PC-3 (cell line): Measurements from ENCODE around the gene GIPC1. TPM values are rescaled to one million over a fixed set of nuclear protein-coding genes. Genes with fewer than 3 reads are reported as not detected.

Experiments used
- ATAC-seq: fragments of 200-7000 bp; cut with Tn5 transposase; 2 replicates; pipeline ENCODE4 v1.9.1; 2020; ENCODE audit warnings: mild to moderate bottlenecking, moderate library complexity
- BruUV-seq: library from RNA; stranded (reverse); fragments of 400-500 nt; replicated peaks from 2 replicates; lab custom pipeline; 2021; lab: Mats Ljungman, UMichigan
- CTCF ChIA-PET: fragments of 300-600 bp; sonication (Branson Sonifier 250); formaldehyde crosslinking; loops from one replicate; lab custom pipeline; 2022; ENCODE audit warnings: antibody characterized with exemption; lab: Charles Lee
- POLR2A ChIA-PET: fragments of 300-600 bp; sonication (Branson Sonifier 250); formaldehyde crosslinking; loops from one replicate; lab custom pipeline; 2022; ENCODE audit warnings: antibody characterized with exemption; ENCODE audit not compliant: unreplicated experiment; lab: Charles Lee
- DNase-seq: peaks from one replicate; pipeline ENCODE4 v3.0.0-alpha.2; 2015
- H2AFZ ChIP-seq: fragments of 300-600 bp; sonication (generic); 2 replicates; pipeline ENCODE4 v1.6.0; 2016; ENCODE audit warnings: antibody characterized with exemption, low read length
- H3F3A ChIP-seq: fragments of 300-600 bp; sonication (generic); one replicate; pipeline ENCODE4 v1.6.0; 2017; ENCODE audit warnings: antibody characterized with exemption, low read length, control low read depth, mild to moderate bottlenecking; ENCODE audit not compliant: unreplicated experiment
- H3K27ac ChIP-seq: fragments of 300-600 bp; sonication (generic); 2 replicates; pipeline ENCODE4 v1.5.1; 2016; ENCODE audit warnings: mild to moderate bottlenecking, low read length
- H3K27me3 ChIP-seq: fragments of 300-600 bp; sonication (generic); 2 replicates; pipeline ENCODE4 v1.6.1; 2016; ENCODE audit warnings: low read length, mixed read lengths
- H3K36me3 ChIP-seq: fragments of 300-600 bp; sonication (generic); 2 replicates; pipeline ENCODE4 v1.6.1; 2016; ENCODE audit warnings: low read depth, mixed run types, low read length, mixed read lengths
- H3K4me1 ChIP-seq: fragments of 300-600 bp; sonication (generic); 2 replicates; pipeline ENCODE4 v1.5.1; 2016; ENCODE audit warnings: low read length; ENCODE audit not compliant: insufficient read depth
- H3K4me2 ChIP-seq: fragments of 300-600 bp; sonication (generic); 2 replicates; pipeline ENCODE4 v1.6.0; 2016; ENCODE audit warnings: low read length
- H3K4me3 ChIP-seq: fragments of 300-600 bp; sonication (generic); 2 replicates; pipeline ENCODE4 v1.5.1; 2016; ENCODE audit warnings: mild to moderate bottlenecking, low read length, mixed read lengths
- H3K79me2 ChIP-seq: fragments of 300-600 bp; sonication (generic); 2 replicates; pipeline ENCODE4 v1.6.1; 2017; ENCODE audit warnings: low read length, mixed read lengths
- H3K9ac ChIP-seq: fragments of 300-600 bp; sonication (generic); 2 replicates; pipeline ENCODE4 v1.6.0; 2016; ENCODE audit warnings: mild to moderate bottlenecking, low read length
- H3K9me2 ChIP-seq: fragments of 300-600 bp; sonication (generic); replicated peaks from 2 replicates; pipeline ENCODE4 v1.6.1; 2016; ENCODE audit warnings: mixed run types, low read length, mixed read lengths
- H3K9me3 ChIP-seq: fragments of 300-600 bp; sonication (generic); 2 replicates; pipeline ENCODE4 v1.6.1; 2016; ENCODE audit warnings: low read length, mixed read lengths
- H4K20me1 ChIP-seq: fragments of 300-600 bp; sonication (generic); 2 replicates; pipeline ENCODE4 v1.6.1; 2016; ENCODE audit warnings: low read length, mixed read lengths
- EZH2 ChIP-seq: fragments of 300-600 bp; sonication (generic); IDR thresholded peaks from one replicate; pipeline ENCODE4 v1.6.1; 2017; ENCODE audit warnings: antibody characterized with exemption, mild to moderate bottlenecking, low read length; ENCODE audit not compliant: unreplicated experiment
- EZH2phosphoT487 ChIP-seq: fragments of 300-600 bp; sonication (generic); IDR thresholded peaks from 2 replicates; pipeline ENCODE4 v1.6.1; 2018; ENCODE audit warnings: mild to moderate bottlenecking, antibody characterized with exemption, low read length, borderline replicate concordance
- intact Hi-C: fragments of 100-400 bp; cut with micrococcal nuclease; formaldehyde crosslinking; loops from 2 replicates; pipeline ENCODE4 v1.9.0; 2023
- total RNA-seq: library from RNA; depleted of rRNA; stranded (reverse); fragments of >200 nt; gene quantifications from 2 replicates; pipeline ENCODE4 v1.2.3, GENCODE V29; 2014
- TF ChIP-seq, protein P1 (sequence below): fragments of 300-600 bp; sonication (generic); conservative IDR thresholded peaks from 2 replicates; pipeline ENCODE4 v1.5.1; 2017; ENCODE audit warnings: antibody characterized with exemption, low read depth, mild to moderate bottlenecking, low read length

The GIPC1 gene
- total RNA-seq, 1 experiment from 2014 or later: 538 TPM

- peaks cover 8% of the 10 kb centered on the region; the same call in 1 of the 2 replicates for H3K36me3 ChIP-seq
- H3K4me1 ChIP-seq: peaks cover 9% of the 10 kb centered on the region
- peak overlapping the region; percentile 37; the same call in 1 of the 2 replicates for H3K27ac ChIP-seq
- CTCF ChIA-PET: no interaction called here
- POLR2A ChIA-PET: no interaction called here
- H3F3A ChIP-seq: no peaks in the 10 kb centered on the region
- TF ChIP-seq EZH2phosphoT487: no peak
- TF ChIP-seq, protein P1, sequence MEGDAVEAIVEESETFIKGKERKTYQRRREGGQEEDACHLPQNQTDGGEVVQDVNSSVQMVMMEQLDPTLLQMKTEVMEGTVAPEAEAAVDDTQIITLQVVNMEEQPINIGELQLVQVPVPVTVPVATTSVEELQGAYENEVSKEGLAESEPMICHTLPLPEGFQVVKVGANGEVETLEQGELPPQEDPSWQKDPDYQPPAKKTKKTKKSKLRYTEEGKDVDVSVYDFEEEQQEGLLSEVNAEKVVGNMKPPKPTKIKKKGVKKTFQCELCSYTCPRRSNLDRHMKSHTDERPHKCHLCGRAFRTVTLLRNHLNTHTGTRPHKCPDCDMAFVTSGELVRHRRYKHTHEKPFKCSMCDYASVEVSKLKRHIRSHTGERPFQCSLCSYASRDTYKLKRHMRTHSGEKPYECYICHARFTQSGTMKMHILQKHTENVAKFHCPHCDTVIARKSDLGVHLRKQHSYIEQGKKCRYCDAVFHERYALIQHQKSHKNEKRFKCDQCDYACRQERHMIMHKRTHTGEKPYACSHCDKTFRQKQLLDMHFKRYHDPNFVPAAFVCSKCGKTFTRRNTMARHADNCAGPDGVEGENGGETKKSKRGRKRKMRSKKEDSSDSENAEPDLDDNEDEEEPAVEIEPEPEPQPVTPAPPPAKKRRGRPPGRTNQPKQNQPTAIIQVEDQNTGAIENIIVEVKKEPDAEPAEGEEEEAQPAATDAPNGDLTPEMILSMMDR: no peak
- TF ChIP-seq EZH2: no peak
- H3K4me2 ChIP-seq: peak overlapping the region; percentile 81
- H3K9me3 ChIP-seq: no peaks in the 10 kb centered on the region
- H3K9me2 ChIP-seq: no peaks in the 10 kb centered on the region
- intact Hi-C loops: no loop called here
- DNase-seq: peak; percentile 88
- ATAC-seq: peak; percentile 87
- BruUV-seq: no TSS peak
- peaks cover 10% of the 10 kb centered on the region; the same call in 1 of the 2 replicates for H4K20me1 ChIP-seq
- peaks cover 81% of the 10 kb centered on the region for H3K79me2 ChIP-seq
- no peak overlapping the region for H3K9ac ChIP-seq
- no peaks in the 10 kb centered on the region for H3K27me3 ChIP-seq
- H3K4me3 ChIP-seq: peak overlapping the region; percentile 56
- peak overlapping the region; percentile 71; the same call in 1 of the 2 replicates for H2AFZ ChIP-seq
Observed at GRCh38 chr19:14536926-14537692, 41.2 kb upstream of the GIPC1 start.

- BruUV-seq: no TSS peak
- H4K20me1 ChIP-seq: peaks cover 17% of the 10 kb centered on the region; the same call in 1 of the 2 replicates
- no peak overlapping the region for H2AFZ ChIP-seq
- no peaks in the 10 kb centered on the region for H3K27me3 ChIP-seq
- H3K79me2 ChIP-seq: peaks cover 77% of the 10 kb centered on the region
- ATAC-seq (no peak), DNase-seq (no peak)
- ChIA-PET CTCF (no interaction called here), POLR2A (no interaction called here)
- H3K9me3 ChIP-seq: no peaks in the 10 kb centered on the region
- H3K4me2 ChIP-seq: no peak overlapping the region
- H3K4me1 ChIP-seq: peaks cover 16% of the 10 kb centered on the region
- no peak overlapping the region for H3K27ac ChIP-seq
- H3K9me2 ChIP-seq: no peaks in the 10 kb centered on the region
- H3K4me3 ChIP-seq: no peak overlapping the region
- intact Hi-C loops: no loop called here
- TF ChIP-seq EZH2: no peak
- TF ChIP-seq EZH2phosphoT487: no peak
- TF ChIP-seq, protein P1: no peak
- H3K36me3 ChIP-seq: peaks cover 4% of the 10 kb centered on the region; the same call in 1 of the 2 replicates
- no peak overlapping the region for H3K9ac ChIP-seq
- H3F3A ChIP-seq: no peaks in the 10 kb centered on the region
Observed at GRCh38 chr19:14533450-14533849, 37.5 kb upstream of the GIPC1 start.

DNA sequence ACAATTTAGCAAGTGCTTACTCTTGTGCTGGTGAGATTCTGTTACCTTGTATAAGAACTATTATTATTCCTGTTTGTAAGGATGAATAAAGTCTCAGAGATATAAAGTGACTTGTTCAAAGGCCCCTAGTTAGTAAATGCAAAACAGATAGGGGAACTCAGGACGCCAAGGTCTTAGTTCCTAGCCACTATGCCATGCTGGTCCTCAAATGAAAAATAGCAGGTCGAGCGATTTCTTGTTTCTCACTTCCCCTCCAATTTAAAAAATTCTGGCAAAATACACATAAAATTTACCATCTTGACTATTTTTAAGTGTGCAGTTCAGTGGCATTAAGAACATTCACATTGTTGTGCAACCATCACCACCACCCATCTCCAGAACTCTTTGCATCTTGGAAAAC is 34.6 kb upstream of the GIPC1 start:
- no peak overlapping the region for H3K27ac ChIP-seq
- H3K79me2 ChIP-seq: peaks cover 53% of the 10 kb centered on the region
- H3K9ac ChIP-seq: peak overlapping the region; percentile 72
- ChIA-PET POLR2A (no interaction called here), CTCF (no interaction called here)
- H3K4me2 ChIP-seq: peak overlapping the region; percentile 85
- peak overlapping the region; percentile 79 for H3K4me3 ChIP-seq
- no peaks in the 10 kb centered on the region for H3K9me2 ChIP-seq
- no peaks in the 10 kb centered on the region for H3K9me3 ChIP-seq
- H3F3A ChIP-seq: no peaks in the 10 kb centered on the region
- no peak overlapping the region for H2AFZ ChIP-seq
- ATAC-seq (no peak), DNase-seq (no peak)
- H3K36me3 ChIP-seq: peaks cover 4% of the 10 kb centered on the region; the same call in 1 of the 2 replicates
- H4K20me1 ChIP-seq: peaks cover 7% of the 10 kb centered on the region; the same call in 1 of the 2 replicates
- H3K4me1 ChIP-seq: peaks cover 18% of the 10 kb centered on the region
- H3K27me3 ChIP-seq: no peaks in the 10 kb centered on the region
- BruUV-seq: no TSS peak
- intact Hi-C loops: no loop called here
- TF ChIP-seq, protein P1: no peak
- TF ChIP-seq EZH2 (no peak), EZH2phosphoT487 (no peak)
